ENCODE data around the gene SLC10A7. TPM values are rescaled to one million over a fixed set of nuclear protein-coding genes. Genes with fewer than 3 reads are reported as not detected.

SLC10A7 gene
- total and polyA plus RNA-seq, 2 of the 8 experiments (the other 6 are each of a cell fraction or from before 2014, with no cell fraction given), result 2.5 to 2.9 TPM

- TF ChIP-seq CHD7 (IDR thresholded peaks at IDR 0.05; ENCODE audit: insufficient replicate concordance, low read length) (no peak), KDM5A (IDR thresholded peaks at IDR 0.05; ENCODE audit: low read length) (no peak), JUN (IDR thresholded peaks at IDR 0.05; ENCODE audit: low read depth, low read length) (no peak), TBP (IDR thresholded peaks at IDR 0.05; ENCODE audit: low read depth, low read length) (no peak), CTCF (IDR thresholded peaks at IDR 0.05; ENCODE audit: control extremely low read depth in 1 of 3, insufficient read depth in 1 of 3, low read depth in 1 of 3, low read length in 3 of 3) (no peak)
Measured at GRCh38 chr4:146278986-146279385, 242.8 kb downstream of the SLC10A7 start (continued).
